Right ventricle myocardium superior (tissue), 1 donor: Measurements from ENCODE around the gene EPB41L1. TPM values are rescaled to one million over a fixed set of nuclear protein-coding genes. Genes with fewer than 3 reads are reported as not detected.

ENCODE experiments used
- ATAC-seq: fragments of 200-7000 bp; cut with Tn5 transposase; one replicate; pipeline ENCODE4 v1.9.1; 2020; ENCODE audit warnings: mild to moderate bottlenecking; ENCODE audit not compliant: poor library complexity
- DNase-seq: peaks from one replicate; pipeline ENCODE4 v3.0.0-alpha.2; 2020
- intact Hi-C: fragments of 100-400 bp; cut with DNase I; formaldehyde crosslinking; loops from one replicate; pipeline ENCODE4 v1.11.2; 2022
- total RNA-seq: library from RNA; stranded (reverse); fragmentation: NEBNext Ultra II Directional; extraction: Animal tissue kit (Norgen Biotek cat#: 25700); gene quantifications from one replicate; pipeline ENCODE4 v1.2.1, GENCODE V29; 2021
- donor health status: DM: no; HTN: yes; CAD: no; lungs with severe emphysema.

The EPB41L1 gene
- total RNA-seq, 1 donor from 2014 or later: 14.8 TPM

DNA sequence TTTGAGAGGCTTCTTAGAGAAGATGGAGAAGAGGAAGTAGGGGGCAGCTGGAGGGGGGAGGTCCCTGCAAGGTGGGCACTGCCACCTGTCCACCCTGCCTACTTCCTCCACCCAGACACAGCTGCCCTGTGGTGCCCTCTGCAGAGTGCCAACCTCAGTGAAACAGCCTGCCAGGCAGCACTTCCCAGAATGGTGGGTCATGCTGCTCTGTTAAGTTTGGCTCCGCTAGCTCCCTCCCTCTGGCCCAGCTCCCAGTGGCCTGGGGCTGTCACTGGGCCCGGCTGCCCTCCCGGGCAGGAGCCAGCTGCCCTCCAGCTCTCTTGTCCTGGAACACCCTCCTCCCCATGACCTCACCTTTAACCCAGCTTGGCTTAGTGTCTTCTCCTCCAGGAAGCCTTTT, 5.1 kb upstream of the EPB41L1 start:
- DNase-seq: peak; percentile 82
- peak; percentile 71 for ATAC-seq
- intact Hi-C loops: no loop called here

DNA sequence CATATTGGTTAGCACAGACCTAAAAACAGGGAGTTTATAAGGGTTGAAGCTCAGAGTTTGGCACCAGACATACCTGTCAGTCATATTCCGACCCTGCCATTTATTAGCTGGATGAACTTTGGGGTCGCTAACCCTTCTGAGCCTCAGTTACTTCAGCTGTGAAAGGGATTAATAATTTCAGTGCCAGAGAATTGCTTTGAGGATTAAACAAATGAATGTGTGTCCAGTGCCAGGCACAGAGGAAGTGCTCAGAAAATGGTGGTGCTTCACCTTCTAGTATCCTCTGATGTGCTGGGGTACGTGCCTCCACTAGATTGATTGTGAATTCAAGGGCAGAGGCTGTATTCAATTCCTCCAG, 4.1 kb upstream of the EPB41L1 start:
- DNase-seq (no peak), ATAC-seq (no peak)
- intact Hi-C loops: no loop called here

DNA sequence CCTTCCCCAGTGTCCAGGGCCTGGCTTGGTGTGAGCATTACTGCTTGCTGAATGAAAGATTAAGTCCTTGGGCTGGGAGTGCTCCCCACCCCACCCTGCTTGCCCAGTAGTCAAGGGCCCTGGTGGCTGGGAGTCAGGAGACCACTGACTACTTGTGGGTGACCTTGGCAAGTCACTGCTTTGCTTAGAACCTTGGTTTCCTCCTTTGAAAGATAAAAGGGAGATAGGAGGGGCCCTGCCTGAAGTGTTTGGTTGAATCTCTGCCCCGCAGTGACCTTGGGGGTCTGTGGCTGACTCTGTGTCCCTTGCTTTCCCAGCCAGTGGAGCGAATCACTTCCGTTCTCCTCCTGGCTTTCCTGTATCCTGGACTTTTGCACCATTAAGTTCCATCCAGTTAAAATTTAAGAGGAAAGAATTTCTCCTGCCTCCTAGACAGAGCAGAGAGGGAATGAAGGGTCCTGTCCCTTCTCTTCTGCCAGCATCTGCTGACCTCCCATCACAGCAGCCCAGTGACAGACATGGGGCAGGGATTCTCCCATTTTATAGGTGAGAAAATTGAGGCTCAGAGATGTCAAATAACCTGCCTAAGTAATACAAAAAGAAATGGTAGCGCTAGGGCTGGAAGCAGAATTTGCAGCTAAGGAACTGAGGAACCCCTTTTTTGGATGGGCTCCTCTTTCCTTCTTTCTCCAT, 3.5 kb upstream of the EPB41L1 start:
- intact Hi-C loops: no loop called here
- ATAC-seq (no peak), DNase-seq (no peak)

DNA sequence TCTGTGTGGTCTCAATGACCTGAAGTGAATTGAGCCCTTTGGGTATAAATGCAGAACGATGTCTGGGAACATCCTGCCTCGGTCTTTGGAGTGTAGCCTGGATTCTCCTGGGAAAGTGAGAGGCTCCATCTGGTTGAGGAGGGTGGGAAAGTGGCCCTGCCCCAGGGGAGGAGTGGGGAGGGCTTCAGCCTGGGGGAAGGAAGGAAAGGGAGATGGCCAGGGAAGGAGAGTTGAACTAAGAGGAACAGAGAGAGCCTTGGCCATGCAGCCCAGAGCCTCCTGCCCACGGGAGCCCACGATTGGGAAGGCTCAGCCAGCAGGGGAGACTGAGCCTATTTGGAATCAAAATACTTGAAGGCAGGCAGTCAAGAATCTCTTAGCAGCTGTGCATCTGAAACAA, 2.3 kb upstream of the EPB41L1 start:
- peak; percentile 51 for DNase-seq
- intact Hi-C loops: no loop called here
- ATAC-seq: no peak

DNA sequence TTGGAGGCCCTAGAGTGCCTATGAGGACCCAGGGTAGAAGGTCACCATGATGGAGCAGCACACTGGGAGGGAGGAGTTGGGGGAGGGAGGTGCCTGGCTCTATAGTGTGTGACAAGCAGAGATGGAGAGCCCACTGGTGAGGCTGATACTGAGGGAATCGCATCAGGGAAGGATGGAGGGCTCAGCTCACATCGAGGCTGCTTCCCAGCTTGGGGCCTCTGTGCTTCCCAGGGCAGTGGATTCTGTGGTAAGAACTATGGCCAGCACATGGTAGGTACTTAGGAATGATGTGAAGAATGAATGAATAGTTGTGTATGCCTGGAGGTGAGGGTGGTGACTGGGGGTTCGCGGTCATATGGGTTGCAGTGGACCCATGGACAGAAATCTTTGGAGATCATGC, 1.3 kb upstream of the EPB41L1 start:
- no peak for DNase-seq
- no peak for ATAC-seq
- intact Hi-C loops: no loop called here

DNA sequence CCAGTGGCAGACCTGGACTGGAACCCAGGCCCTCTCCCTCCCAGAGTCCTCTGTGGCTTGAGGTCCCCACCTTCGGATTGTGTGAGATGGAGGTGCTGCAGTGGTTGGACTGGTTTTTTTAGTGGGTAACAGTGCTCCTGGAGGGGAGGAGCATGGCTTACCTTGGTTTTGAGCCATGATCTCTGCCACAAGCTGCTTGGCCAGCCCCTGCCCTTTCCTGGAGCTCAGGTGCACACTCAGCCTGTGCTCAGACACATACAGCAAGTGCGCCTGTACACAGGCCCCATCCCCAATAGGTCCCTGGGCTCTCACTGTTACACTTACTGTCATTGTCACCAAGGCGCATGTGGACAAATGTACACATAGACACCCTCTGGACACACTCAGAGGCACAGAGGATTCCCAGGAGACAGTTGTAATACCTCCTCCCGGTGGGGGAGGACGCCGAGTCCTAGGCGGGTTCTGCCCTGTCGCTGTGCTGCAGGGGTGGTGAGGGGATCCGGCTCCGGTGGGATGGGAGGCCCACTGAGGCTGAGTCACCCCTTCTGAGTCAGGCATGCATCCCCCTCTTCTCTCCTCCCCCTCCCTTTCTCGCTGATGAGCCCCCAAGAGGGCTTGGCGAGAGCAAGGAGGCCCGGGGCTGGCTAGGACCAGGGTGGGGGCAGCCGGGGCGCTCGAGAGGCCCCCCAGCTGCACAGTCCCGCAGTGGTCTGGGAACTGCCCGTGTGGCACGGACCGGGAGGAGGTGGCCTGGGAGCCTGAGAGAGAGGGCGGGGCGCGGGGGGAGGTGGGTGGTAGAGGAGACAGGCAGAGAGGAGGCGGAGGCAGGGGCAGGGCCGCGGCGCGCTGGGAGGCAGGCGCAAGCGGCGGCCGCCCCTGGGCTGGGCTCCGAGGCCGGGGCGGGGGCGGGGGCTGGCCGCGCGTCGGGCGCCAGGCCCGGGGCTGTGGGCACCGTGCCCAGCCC, 522 bp upstream of the EPB41L1 start:
- intact Hi-C loops: no loop called here
- ATAC-seq (peak; percentile 87), DNase-seq (peak; percentile 93)

DNA sequence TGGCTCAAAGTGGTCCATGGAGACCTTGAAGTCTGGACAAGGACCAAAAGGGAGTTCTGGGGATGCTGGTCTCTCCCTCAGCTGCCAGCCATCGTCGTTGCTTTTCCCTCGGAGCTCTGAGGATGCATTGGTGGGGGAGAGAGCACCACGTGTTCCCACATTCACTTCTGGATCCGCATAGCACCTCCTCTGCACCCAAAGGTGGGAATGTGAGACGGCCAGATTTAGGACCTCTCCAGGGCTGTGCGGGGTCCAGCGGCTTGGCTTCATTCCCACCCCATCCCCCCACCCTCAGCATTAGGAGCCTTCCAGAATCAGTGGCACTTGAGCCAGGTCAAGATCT, 1.1 kb downstream of the EPB41L1 start:
- intact Hi-C loops: loop anchor here (5.0 kb wide), 1 partner anchor 42 kb away; no protein-coding TSS in a partner anchor
- DNase-seq (no peak), ATAC-seq (no peak)

DNA sequence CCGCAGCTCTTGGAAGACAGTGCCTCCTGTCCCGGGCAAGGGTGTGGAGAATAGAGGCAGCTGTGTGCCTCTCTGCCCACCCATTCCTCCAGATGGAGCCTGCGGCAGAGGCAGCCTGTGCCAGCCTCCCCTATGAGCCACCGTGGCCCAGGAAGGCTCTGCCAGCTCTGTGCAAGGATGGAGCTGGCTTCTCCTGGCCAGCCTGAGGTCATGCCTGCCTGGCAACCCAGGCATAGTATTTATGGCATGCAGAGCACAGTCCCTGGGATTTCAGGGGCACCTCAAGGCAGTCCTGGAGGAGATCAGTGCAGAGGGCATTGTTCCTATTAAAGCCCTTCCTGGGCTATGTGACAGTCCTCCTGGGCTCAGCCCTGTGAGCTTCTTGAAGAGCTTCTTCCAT, 1.5 kb downstream of the EPB41L1 start:
- DNase-seq (no peak), ATAC-seq (peak; percentile 2)
- intact Hi-C loops: loop anchor here (5.0 kb wide), 1 partner anchor 41 kb away; no protein-coding TSS in a partner anchor

DNA sequence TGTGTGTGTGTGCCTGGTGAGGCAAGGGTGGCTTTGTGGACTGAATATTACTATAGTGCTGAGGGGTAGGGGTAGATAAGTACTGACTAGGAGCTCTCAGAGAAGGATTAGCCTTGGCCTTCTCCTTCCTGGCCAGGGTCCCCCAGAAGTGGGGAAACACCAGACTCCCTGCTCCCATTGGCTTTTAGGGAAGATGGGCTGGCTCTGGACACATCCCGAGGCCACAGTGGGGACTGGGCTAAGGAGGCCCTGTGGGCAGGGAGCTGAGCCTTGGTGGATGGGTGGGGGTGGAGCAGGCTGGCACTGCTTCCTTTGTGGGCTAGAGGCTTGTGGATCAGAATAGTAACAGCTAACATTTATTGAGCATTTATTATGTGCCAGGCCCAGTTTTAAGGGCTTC, 3.1 kb downstream of the EPB41L1 start:
- intact Hi-C loops: loop anchor here (5.0 kb wide), 1 partner anchor 40 kb away; no protein-coding TSS in a partner anchor
- ATAC-seq (no peak), DNase-seq (no peak)

DNA sequence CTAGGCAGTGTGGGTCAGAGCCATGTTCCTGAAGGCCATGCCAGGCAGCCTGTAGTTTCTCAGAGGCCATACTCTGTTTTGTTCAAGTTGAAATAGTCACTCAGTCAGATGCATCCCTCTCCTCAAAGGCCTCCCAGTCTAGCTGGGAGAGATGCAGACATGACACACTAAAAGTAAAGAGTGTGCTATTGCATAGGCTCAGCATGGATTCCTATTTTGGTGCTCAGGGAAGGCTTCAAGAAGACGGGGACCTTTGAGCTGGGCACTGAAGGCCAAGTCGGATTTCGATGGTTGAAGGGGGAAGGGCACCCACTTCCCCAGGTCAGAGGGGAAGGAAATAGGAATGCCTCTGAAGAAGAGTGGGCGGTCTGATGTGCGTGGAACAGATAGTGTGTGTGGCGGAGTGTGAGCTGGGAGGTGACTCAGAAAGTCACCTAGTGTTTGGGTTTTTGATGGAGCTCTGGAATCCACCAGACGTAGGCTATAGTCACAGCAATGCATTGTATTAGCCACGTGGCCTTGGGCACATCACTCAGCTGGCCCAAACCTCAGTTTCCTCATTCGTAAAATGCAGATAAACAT, 3.7 kb downstream of the EPB41L1 start:
- intact Hi-C loops: loop anchor here (5.0 kb wide), 1 partner anchor 39 kb away; no protein-coding TSS in a partner anchor
- DNase-seq (no peak), ATAC-seq (no peak)

DNA sequence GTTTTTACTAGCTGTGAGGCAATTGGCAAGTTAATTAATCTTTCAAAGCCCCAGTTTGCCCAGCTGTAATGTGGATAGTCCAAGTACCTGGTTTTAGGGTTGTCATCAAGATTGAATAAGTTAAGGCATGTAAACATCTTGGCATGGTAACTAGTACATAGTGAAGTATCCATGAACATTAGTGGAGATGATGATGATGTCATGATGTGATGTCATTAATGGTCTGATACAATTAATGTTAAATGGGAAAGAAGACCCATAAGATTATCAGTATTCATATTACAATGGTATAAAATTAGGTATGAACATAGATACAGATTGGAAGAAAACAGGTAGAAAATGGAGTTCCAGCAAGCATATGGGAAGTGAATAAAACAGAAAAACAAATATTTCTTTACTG, 5.3 kb downstream of the EPB41L1 start:
- DNase-seq (no peak), ATAC-seq (no peak)
- intact Hi-C loops: loop anchor here (5.0 kb wide), 1 partner anchor 37 kb away; no protein-coding TSS in a partner anchor

DNA sequence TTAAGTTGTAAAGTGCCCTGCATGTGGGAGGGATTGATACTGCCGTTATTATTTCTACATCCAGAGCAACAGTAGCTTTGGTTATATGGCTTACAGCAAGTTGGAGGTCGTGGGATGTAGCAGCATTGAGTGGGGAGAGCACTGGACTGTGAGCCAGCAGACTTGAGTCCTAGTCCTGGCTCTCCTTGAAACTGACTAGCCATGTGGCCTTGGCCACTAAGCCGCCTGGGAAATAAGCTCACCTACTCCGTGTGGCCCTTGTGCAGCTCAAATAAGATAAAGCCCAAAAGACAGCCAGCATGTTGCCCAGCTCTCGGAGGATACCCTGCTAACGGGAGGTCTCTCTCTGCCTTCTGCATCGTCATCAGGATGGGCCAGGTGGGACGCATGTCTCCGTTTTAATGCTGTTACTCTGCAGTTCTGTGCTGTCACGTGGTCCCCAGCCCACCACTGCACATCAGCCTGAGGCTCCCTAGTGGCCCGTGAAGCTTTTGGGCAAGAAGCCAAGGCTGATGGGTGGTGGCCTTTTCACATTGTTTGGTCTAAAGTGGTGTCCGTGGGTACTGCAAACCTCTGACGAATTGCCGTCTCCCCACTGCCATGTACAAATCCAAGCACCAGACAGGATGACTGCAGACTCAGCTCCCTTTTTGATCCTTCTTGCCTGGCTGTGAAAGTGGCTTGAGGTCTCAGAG, 7.9 kb downstream of the EPB41L1 start:
- DNase-seq (no peak), ATAC-seq (peak; percentile 48)
- intact Hi-C loops: no loop called here

DNA sequence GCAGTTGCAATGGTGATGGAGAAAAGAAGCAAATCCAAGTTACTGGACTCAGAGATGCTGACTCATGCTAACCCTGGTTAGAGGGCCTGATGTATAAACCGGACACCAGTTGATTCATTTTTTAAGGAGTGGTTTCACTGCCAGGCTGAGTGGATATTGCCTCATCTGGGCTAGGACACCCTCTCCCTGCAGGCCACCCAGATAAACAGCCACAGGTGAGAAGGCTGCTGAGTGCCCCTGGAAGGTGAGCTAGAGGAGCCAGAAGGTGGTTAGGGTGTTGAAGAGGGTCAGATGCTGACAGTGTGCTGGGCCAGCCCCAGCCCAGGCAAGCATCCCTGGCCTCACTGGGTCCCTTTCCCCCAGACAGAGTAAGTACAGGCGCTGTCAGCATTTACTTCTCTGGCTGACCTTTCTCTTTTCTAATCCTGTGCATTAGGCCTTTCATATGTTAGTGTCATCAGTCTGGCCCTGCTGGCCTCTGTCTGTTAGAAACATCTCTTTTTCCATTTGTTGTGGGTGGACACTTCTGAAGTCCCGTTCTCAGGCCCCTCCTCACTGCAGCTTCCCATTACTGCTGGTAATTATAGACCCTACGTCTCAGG, 13.5 kb downstream of the EPB41L1 start:
- ATAC-seq: peak; percentile 29
- DNase-seq: no peak
- intact Hi-C loops: no loop called here

DNA sequence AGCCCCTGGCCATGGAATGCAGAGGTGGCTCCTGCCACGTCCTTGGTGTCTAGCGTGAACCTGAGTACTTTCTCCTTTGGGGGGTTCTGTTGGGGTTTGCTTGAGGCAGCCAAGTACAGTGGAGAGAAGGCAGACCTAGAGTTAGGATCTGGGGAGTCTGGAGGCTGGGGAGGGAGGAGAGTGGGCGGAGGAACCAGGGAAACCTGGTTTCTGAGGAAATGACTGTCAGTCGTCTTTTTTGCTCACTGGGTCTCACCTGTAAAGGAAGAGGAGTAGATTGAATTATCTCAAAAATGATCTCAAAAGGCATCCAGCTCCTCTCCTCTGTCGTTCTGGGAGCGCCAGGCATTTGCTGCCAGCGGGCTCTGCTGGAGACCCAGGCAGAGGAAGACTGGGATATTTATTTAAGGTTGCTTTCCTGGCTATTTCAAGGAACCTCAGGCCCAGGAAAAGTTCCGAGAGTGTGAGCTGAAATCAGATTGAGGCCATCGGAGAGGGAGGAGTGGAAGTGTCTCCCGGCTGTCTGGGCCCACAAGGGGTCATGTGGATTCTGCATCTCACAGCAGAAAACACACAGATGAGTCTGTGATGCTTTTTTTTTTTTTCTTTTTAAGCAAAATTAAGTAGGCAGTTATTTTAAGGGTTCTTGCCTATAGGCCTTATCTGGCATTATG, 16.1 kb downstream of the EPB41L1 start:
- ATAC-seq (no peak), DNase-seq (no peak)
- intact Hi-C loops: no loop called here

DNA sequence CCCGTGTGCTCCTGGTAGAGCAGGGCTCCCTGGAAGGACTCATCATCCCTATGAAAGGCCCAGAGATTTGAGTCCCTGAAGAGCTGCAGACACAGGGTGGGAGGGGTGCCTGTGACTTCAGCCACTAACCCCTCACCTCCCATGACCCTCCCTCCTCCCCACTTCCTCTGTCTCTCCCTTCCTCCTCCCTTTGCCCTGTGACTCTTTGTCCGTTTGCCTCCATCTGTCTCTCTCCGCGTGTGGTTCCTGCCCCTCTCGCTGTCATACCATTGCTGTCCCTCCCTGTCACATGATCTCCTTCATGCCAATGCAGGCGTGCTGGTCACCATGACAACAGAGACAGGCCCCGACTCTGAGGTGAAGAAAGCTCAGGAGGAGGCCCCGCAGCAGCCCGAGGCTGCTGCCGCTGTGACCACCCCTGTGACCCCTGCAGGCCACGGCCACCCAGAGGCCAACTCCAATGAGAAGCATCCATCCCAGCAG, 19.0 kb downstream of the EPB41L1 start:
- intact Hi-C loops: no loop called here
- peak; percentile 61 for ATAC-seq
- DNase-seq: peak; percentile 51

DNA sequence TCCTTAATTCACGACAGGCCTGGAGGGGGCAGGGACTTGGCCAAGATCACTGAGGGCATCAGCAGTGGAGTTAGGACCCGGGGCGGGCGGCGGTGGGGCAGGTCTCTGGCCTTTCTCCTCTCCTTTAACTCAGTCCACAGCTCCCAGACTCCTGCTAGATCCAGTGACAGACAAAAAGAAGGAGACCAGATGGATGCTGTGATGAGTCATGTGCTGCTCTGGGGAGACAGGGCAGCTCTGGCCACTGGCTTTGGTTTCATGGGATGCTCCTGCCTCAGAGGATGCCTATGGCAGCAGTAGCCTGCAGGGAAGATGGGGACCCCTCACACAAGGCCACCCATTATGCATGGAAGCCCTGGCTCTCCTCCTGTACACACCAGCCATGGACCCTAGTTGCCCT, 20.5 kb downstream of the EPB41L1 start:
- intact Hi-C loops: no loop called here

DNA sequence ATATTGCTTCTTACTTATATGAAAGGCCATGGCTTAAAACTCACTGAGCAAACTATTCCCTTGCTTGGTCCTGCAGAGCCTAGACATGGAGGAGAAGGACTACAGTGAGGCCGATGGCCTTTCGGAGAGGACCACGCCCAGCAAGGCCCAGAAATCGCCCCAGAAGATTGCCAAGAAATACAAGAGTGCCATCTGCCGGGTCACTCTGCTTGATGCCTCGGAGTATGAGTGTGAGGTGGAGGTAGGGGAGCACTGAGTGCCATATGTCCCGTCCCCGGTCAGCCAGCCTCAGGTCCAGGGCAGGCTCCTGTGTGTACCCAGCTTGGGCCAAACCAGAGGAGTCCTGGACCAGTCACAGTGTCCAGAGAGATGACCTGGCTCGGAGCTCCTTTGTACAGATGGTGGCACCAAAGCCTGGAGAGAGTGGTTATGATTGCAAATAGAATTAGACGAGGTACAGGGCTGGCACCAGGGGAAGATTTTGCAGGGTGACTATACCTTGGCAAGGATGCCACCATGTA, 21.0 kb downstream of the EPB41L1 start:
- DNase-seq (no peak), ATAC-seq (no peak)
- intact Hi-C loops: no loop called here

More for the DNA sequence above, 20.5 kb downstream of the EPB41L1 start:
- no peak for ATAC-seq
- DNase-seq: no peak

DNA sequence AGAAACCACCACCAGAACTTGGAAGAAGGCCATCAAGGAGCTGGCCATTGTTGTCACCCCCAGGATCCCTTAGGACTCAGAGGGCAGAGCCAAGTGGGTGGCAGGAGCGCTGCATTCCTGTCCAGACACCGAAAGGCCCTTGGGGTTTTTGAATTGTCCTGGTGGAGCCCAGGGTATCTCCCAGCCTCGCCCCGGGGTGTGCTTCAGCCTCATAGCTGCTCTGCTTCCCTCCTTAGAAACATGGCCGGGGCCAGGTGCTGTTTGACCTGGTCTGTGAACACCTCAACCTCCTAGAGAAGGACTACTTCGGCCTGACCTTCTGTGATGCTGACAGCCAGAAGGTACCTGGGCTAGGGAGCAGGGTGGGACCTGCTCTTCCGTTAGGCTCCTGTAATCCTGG, 23.2 kb downstream of the EPB41L1 start:
- DNase-seq (no peak), ATAC-seq (no peak)
- intact Hi-C loops: no loop called here
